GM19099 (cell line): ENCODE data around the gene FILIP1L.

Source experiments
- POLR2A ChIP-seq: IDR thresholded peaks from 3 replicates; pipeline ENCODE4 v1.6.1; 2011; ENCODE audit warnings: low read depth; ENCODE audit not compliant: insufficient read length; ENCODE audit errors: extremely low read depth

FILIP1L gene

GRCh38 chr3:100089812-100090668, 24.3 kb downstream of the FILIP1L start:
- TF ChIP-seq POLR2A, result no peak

GRCh38 chr3:100088735-100089368, 25.4 kb downstream of the FILIP1L start:
- TF ChIP-seq POLR2A, result no peak

GRCh38 chr3:100087198-100087597, 27.1 kb downstream of the FILIP1L start:
- no peak for TF ChIP-seq POLR2A

GRCh38 chr3:100086401-100086800, 27.9 kb downstream of the FILIP1L start:
- no peak for TF ChIP-seq POLR2A

GRCh38 chr3:100084100-100084806, 30.0 kb downstream of the FILIP1L start:
- no peak for TF ChIP-seq POLR2A

- no peak for TF ChIP-seq POLR2A
These were observed 31.1 kb downstream of the FILIP1L start for GRCh38 chr3:100083209-100083608.

GRCh38 chr3:100082714-100083113, 31.6 kb downstream of the FILIP1L start:
- no peak for TF ChIP-seq POLR2A

GRCh38 chr3:100081986-100082692, 32.2 kb downstream of the FILIP1L start:
- no peak for TF ChIP-seq POLR2A

GRCh38 chr3:100081311-100081710, 33.0 kb downstream of the FILIP1L start:
- TF ChIP-seq POLR2A, result no peak

GRCh38 chr3:100080573-100080972, 33.7 kb downstream of the FILIP1L start:
- no peak for TF ChIP-seq POLR2A

- no peak for TF ChIP-seq POLR2A
These were observed 35.0 kb downstream of the FILIP1L start for GRCh38 chr3:100079328-100079727.

- no peak for TF ChIP-seq POLR2A
These were observed 37.4 kb downstream of the FILIP1L start for GRCh38 chr3:100076731-100077529.

- TF ChIP-seq POLR2A, result no peak
These were observed 38.2 kb downstream of the FILIP1L start for GRCh38 chr3:100075851-100076730.

GRCh38 chr3:100075196-100075595, 39.1 kb downstream of the FILIP1L start:
- no peak for TF ChIP-seq POLR2A
